CD14-positive monocyte (primary cell): ENCODE results near the gene TTC39B. TPM values are rescaled to one million over a fixed set of nuclear protein-coding genes. Genes with fewer than 3 reads are reported as not detected.

Experiments
- DNase-seq, 3 donors: peaks; one replicate each; pipeline ENCODE4 v3.0.0-alpha.2; 2011 to 2022
- H2AFZ ChIP-seq: 2 replicates; pipeline ENCODE4 v1.6.0; 2012; ENCODE audit warnings: mild to moderate bottlenecking, low read depth, low read length, inconsistent platforms; ENCODE audit not compliant: insufficient read depth, poor library complexity, severe bottlenecking
- H3K27ac ChIP-seq, 2 donors: 1 replicate in 1 of 2; 2 replicates in 1 of 2; pipeline ENCODE4 v1.5.1; 2012 to 2013; ENCODE audit warnings: low read length in 2 of 2, control low read depth in 1 of 2, inconsistent platforms in 1 of 2, low read depth in 1 of 2, mild to moderate bottlenecking in 1 of 2
- H3K27me3 ChIP-seq, 2 donors: one replicate each; pipeline versions ENCODE4 v1.6.0 to v1.6.1; 2011 to 2013; ENCODE audit warnings: low read length in 2 of 2; ENCODE audit not compliant: control insufficient read depth in 2 of 2, insufficient read depth in 2 of 2
- H3K36me3 ChIP-seq, 2 donors: replicated peaks in 1 of 2; 1 replicate in 1 of 2; 2 replicates in 1 of 2; pipeline versions ENCODE4 v1.5.1 to v1.6.1; 2012 to 2013; ENCODE audit warnings: low read length in 2 of 2, control low read depth in 1 of 2, inconsistent platforms in 1 of 2, mild to moderate bottlenecking in 1 of 2; ENCODE audit not compliant: insufficient read depth in 2 of 2, control insufficient read depth in 1 of 2
- H3K4me1 ChIP-seq, 2 donors: 1 replicate in 1 of 2; 2 replicates in 1 of 2; pipeline versions ENCODE4 v1.5.1 to v1.6.1; 2012 to 2013; ENCODE audit warnings: low read length in 2 of 2, control low read depth in 1 of 2, inconsistent platforms in 1 of 2, mild to moderate bottlenecking in 1 of 2, moderate library complexity in 1 of 2; ENCODE audit not compliant: insufficient read depth in 2 of 2, control insufficient read depth in 1 of 2
- H3K4me2 ChIP-seq: replicated peaks from 2 replicates; pipeline ENCODE3; 2012; ENCODE audit warnings: low read length, moderate library complexity, mild to moderate bottlenecking; ENCODE audit not compliant: poor library complexity, severe bottlenecking; ENCODE audit errors: extremely low read depth
- H3K4me3 ChIP-seq, 3 experiments: fragments of 200-600 bp in 1 of 3; sonication (generic) in 1 of 3; replicated peaks in 1 of 3; 1 replicate in 2 of 3; 2 replicates in 1 of 3; pipeline ENCODE4 v1.5.1; 2011 to 2013; ENCODE audit warnings: low read length in 3 of 3, mild to moderate bottlenecking in 3 of 3, control low read depth in 2 of 3, low read depth in 2 of 3, inconsistent platforms in 1 of 3, moderate library complexity in 1 of 3
- H3K79me2 ChIP-seq: 2 replicates; pipeline ENCODE4 v1.6.0; 2012; ENCODE audit warnings: mild to moderate bottlenecking, control low read depth, inconsistent platforms, low read length, moderate library complexity; ENCODE audit not compliant: insufficient read depth
- H3K9ac ChIP-seq: 2 replicates; pipeline ENCODE4 v1.6.0; 2017; ENCODE audit warnings: low read length, mild to moderate bottlenecking; ENCODE audit not compliant: insufficient read depth, poor library complexity, severe bottlenecking
- H3K9me3 ChIP-seq, 2 donors: replicated peaks in 1 of 2; 1 replicate in 1 of 2; 2 replicates in 1 of 2; pipeline versions ENCODE4 v1.5.1 to v1.6.1; 2012 to 2013; ENCODE audit warnings: low read length in 2 of 2, control low read depth in 1 of 2; ENCODE audit not compliant: control insufficient read depth in 1 of 2, insufficient read depth in 1 of 2
- H4K20me1 ChIP-seq: 2 replicates; pipeline ENCODE4 v1.6.0; 2012; ENCODE audit warnings: mild to moderate bottlenecking, low read length, control low read depth, moderate library complexity; ENCODE audit not compliant: insufficient read depth
- H3K27ac Mint-ChIP-seq, 7 donors: one replicate each; pipeline ENCODE4 v1.8.0; 2020; ENCODE audit warnings: mild to moderate bottlenecking in 7 of 7, mixed read lengths in 7 of 7, moderate library complexity in 6 of 7, inconsistent platforms in 2 of 7
- H3K27me3 Mint-ChIP-seq, 3 donors: one replicate each; pipeline ENCODE4 v1.8.0; 2021 to 2022; ENCODE audit warnings: low read depth in 3 of 3, mild to moderate bottlenecking in 3 of 3, mixed read lengths in 3 of 3, moderate library complexity in 3 of 3, inconsistent platforms in 1 of 3
- H3K36me3 Mint-ChIP-seq, 2 donors: one replicate each; pipeline ENCODE4 v1.8.0; 2020; ENCODE audit warnings: mixed read lengths in 2 of 2, inconsistent platforms in 1 of 2, mild to moderate bottlenecking in 1 of 2
- H3K4me1 Mint-ChIP-seq: one replicate; pipeline ENCODE4 v1.8.0; 2020; ENCODE audit warnings: mild to moderate bottlenecking, mixed read lengths
- H3K4me3 Mint-ChIP-seq, 2 donors: one replicate each; pipeline ENCODE4 v1.8.0; 2020; ENCODE audit warnings: mild to moderate bottlenecking in 2 of 2, mixed read lengths in 2 of 2, moderate library complexity in 1 of 2
- H3K9me3 Mint-ChIP-seq, 7 donors: one replicate each; pipeline ENCODE4 v1.8.0; 2020 to 2022; ENCODE audit warnings: mixed read lengths in 7 of 7, mild to moderate bottlenecking in 6 of 7, moderate library complexity in 6 of 7, inconsistent platforms in 2 of 7
- CTCF ChIP-seq: fragments of 200-600 bp; IDR thresholded peaks from one replicate; pipeline ENCODE4 v1.8.0; 2022; ENCODE audit warnings: antibody characterized with exemption, mild to moderate bottlenecking
- WGBS: methylation state at CpG from one replicate; pipeline ENCODE4 v1.1.5; 2013; ENCODE audit warnings: missing lambda C conversion rate; ENCODE audit not compliant: insufficient coverage; 5-methylcytosine and 5-hydroxymethylcytosine counted together
- intact Hi-C, 2 donors: fragments of 100-400 bp; cut with micrococcal nuclease; formaldehyde crosslinking; loops; one replicate each; pipeline versions ENCODE4 v1.15.0 to v1.15.1; 2023
- polyA plus RNA-seq, 3 donors: library from polyadenylated mRNA; depleted of rRNA in 1 of 3; unstranded in 2 of 3; stranded (reverse) in 1 of 3; fragments of 300-500 nt in 2 of 3; fragments of >200 nt in 1 of 3; fragmentation: Illumina TruSeq in 2 of 3; gene quantifications; 1 replicate in 2 of 3; 2 replicates in 1 of 3; pipeline ENCODE4 v1.2.3, GENCODE V29; 2012 to 2021
- small RNA-seq: library from RNA; depleted of rRNA; stranded (forward); fragments of <200 nt; gene quantifications from one replicate; pipeline ENCODE3, GENCODE V24; 2012; ENCODE audit warnings: low read depth; ENCODE audit not compliant: insufficient read length

Gene TTC39B
- polyA plus RNA-seq, 3 donors = 0.87 to 5.3 (median 3.1) TPM

GRCh38 chr9:15115041-15115440 is 192.0 kb downstream of the TTC39B start:
- intact Hi-C loops = no loop called here
- no peak overlapping the region for H3K4me3 Mint-ChIP-seq

More at GRCh38 chr9:15115041-15115440, 192.0 kb downstream of the TTC39B start:
- Histone ChIP-seq H3K9ac (no peak overlapping the region), H3K4me3 (no peak overlapping the region), H2AFZ (no peak overlapping the region), H3K27ac (no peak overlapping the region), H4K20me1 (no peaks in the 10 kb centered on the region), H3K27me3 (no peaks in the 10 kb centered on the region), H3K4me1 (no peaks in the 10 kb centered on the region), H3K79me2 (no peaks in the 10 kb centered on the region), H3K4me2 (no peak overlapping the region), H3K9me3 (no peaks in the 10 kb centered on the region), H3K36me3 (no peaks in the 10 kb centered on the region)
- no peaks in the 10 kb centered on the region for H3K36me3 Mint-ChIP-seq
- WGBS = 88% methylated on average over 2 of the region's 2 CpGs
- peaks cover 0 to 2% (median 0%) of the 10 kb centered on the region in 7 donors for H3K9me3 Mint-ChIP-seq
- no peaks in the 10 kb centered on the region for H3K4me1 Mint-ChIP-seq
- H3K27me3 Mint-ChIP-seq = peaks cover 0 to 7% (median 2%) of the 10 kb centered on the region in 3 donors
- no peak for TF ChIP-seq CTCF
- no peak overlapping the region for H3K27ac Mint-ChIP-seq
- DNase-seq = no peak

Small RNA genes lying within 50 kb of the gene (small RNA-seq; reads per million reads assigned to genes)
- gene RNU6-559P = not detected

Other genes with a start within 250 kb of the TTC39B start
- 10 to 100 TPM; 10.9 to 15.8 (median 14.3) TPM for gene SNAPC3, start 115.7 kb upstream of the TTC39B start, polyA plus RNA-seq
- 10 to 100 TPM; 14.7 to 20.2 (median 19.8) TPM for gene PSIP1, start 203.8 kb upstream of the TTC39B start, polyA plus RNA-seq
- gene CCDC171, start 245.8 kb upstream of the TTC39B start, polyA plus RNA-seq = under 1 TPM; 0.08 to 0.17 (median 0.10) TPM